GM21447 (cell line): Measurements from ENCODE around the gene RRP8.

Experiments used
- ATAC-seq: cut with Tn5 transposase; IDR thresholded peaks from one replicate; pipeline ENCODE4 v1.9.1; 2021; ENCODE audit not compliant: unreplicated experiment

Gene RRP8

DNA sequence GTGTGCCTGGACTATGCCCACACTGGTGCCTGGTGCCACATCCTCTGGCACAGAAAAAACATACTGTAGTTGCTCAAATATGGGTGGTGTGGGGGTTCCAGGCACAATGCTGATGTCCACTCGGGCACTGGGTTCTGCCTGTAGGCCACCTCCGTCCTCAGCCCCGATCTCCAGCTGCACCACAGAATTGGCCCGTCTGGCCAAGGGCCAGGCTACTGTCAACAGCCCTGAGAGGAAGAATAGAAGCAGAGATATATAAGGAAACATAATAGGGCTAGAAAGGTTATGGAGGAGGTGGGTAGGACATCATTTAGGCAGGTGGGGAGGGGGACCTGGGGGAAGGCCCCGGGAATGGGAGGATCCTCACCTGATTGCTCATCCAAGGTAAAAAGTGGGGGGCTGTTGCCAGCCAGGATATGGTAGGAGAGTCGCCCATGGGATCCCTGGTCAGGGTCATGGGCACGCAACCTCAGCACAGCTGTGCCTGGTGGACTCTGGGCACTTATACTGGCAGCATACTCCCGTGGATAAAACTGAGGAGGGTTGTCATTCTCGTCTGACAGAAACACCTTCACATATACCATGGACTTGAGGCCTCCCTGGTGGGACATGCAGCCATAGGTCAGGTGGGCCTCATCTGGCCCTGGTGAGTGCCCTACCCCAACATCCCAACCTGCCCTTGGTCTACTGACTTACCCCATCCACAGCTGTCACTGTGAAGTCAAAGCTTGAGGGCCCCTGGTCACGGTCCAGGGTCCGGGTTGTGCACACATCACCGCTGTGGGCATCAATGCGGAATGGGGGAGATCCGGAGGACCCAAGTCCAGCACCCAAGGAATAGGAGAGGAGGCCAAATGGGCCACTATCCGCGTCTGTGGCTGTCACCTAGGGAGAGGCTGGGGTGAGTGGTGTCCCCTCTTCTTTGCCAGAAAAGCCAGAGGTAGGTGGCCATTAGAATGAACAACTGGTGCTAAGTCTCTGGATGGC, 30.3 kb upstream of the RRP8 start:
- no peak for ATAC-seq

DNA sequence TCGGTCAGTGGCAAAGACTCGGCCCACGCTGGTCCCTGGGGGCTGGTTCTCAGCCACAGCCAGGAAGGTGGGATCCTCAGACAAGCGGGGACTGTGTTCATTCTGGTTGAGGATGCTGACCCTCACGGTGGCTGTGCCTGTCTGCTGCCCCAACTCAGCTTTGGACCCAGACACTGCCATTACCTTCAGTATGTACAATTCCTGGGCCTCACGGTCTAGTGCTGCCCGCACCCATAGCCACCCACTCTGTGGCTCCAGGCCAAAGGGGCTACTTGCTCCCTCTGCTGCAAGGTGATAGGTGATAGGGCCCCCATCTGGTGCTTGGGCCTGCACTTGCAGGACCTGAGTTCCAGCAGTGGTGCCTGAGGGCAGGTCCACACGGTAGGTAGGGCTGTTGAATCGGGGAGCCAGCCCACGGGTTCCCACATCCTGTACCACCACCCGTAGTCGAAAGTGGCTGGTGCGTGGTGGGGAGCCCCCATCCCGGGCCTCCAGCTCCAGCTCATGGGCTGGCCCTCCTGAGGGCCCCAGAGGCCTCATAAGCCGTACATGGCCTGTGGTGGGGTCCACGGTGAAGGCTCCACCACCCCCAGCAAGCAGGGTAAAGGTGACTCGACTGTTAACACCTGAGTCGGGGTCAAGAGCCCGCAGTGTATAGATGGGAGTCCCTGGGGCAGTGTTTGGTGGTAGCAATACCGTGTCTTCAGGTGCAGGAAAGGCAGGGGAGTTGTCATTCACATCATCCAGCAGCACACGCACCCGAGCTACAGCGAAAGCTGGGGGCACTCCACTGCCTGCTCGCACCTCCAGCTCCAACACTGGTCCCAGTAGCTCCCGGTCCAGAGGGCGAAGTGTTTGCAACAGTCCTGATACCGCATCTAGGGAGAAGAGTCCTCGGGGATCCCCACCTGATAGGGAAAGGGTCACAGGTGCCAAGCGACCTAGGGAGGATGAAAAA, 29.0 kb upstream of the RRP8 start:
- no peak for ATAC-seq

DNA sequence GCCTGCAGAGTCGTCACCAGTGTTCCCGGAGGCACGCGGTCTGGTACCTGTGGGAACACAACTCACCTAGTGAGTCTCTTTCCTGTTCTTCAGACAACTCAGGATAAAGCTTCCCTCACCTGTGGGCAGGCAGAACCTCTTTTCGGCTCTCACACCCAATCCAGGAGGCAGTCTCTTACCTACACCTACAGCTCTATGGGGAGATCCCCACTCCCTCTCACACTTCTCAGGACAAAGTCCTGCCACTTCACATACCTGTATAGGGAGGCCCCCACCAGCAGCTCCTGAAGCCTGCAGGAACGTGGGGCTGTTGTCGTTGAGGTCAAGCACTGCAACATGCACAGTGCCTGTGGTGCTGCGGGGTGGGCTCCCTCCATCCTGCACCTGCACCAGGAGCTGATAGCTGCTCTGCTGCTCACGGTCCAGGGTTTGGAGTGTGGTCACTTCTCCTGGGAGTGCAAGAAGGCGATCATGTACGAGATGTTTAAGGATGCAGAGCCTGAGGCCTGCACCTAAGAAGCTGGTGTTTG, 28.0 kb upstream of the RRP8 start:
- ATAC-seq, result no peak

DNA sequence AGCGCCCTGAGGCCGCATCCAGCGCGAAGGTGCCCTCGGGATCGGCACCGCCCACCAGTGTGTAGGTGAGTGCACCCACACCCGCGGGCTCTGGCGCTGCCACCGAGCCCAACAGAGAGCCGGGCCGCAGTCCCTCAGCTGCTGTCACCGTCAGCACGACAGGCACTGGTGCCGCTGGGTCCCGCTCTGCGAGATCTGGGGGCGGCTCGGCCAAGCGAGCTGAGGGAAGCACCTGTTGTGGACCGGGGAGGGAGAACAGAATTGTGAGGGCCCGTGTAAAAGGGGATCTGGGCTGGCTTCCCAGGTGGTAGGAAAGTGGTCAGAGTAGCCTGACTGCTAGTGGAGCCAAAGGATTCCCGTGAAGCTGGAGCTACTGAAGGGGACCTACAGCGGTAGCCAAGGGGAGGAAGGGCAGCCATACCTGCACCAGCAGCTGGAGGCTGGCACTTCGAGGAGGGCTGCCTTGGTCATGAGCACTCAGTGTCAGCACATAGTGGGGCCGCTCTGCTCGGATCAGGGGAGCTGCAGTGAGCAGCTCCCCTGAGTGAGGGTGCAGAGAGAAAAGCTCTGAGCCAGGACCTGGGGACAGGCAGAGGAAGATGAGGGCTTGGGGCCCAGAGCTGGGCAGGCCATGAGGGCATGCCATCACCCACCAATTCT, 27.3 kb upstream of the RRP8 start:
- no peak for ATAC-seq

DNA sequence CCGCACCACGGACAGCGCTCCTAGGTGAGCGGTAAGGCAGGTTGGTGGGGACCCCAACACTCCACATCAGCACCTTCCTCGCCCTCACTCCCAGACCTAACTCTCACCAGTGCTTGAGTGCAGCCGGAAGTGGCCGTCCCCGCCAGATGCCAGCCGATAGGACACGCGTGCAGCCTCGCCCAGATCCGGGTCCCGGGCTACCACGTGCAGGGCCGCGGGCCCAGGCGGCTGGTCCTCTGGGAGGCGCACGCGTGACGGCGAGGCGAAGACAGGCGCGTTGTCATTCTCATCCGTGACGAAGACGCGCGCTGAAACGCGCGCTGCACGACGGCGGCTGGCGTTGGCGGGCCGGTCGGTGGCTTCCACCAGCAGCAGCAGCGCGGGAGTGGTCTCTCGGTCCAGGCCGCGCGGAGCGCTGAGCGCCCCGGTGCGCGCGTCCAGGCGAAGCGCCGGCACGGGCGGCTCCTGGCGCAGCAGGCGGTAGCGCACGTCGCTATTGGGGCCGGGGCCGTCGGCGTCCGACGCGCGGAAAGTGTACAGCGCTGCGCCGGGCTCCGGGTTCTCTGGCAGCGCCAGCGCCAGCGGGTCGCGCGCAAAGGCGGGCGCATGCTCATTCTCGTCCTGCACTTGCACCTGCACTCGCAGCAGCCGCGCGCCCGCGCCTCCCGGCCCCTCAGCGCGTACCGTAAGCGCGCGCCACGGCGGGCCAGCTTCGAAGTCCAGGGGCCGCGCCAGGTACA, 26.6 kb upstream of the RRP8 start:
- ATAC-seq, result no peak

DNA sequence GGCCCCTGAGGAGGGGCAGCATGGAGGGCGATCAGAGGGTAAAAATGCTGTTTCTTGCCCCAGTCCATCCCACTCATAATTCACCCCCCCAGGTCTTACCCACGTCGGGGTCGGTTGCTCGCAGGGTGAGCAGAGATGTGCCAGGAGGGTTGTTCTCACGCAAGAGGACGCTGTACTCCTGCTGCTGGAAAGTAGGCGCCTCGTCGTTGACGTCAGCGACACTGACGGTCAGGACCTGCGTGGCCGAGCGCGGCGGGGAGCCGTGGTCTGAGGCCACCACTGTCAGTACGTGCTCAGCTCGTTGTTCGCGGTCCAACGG, 26.1 kb upstream of the RRP8 start:
- ATAC-seq, result no peak

GRCh38 chr11:6628526-6628925, 25.1 kb upstream of the RRP8 start:
- ATAC-seq, result no peak

GRCh38 chr11:6627762-6628241, 24.4 kb upstream of the RRP8 start:
- ATAC-seq, result peak; percentile 88

GRCh38 chr11:6626971-6627761, 23.8 kb upstream of the RRP8 start:
- ATAC-seq, result no peak

GRCh38 chr11:6625832-6626420, 22.5 kb upstream of the RRP8 start:
- ATAC-seq, result no peak

DNA sequence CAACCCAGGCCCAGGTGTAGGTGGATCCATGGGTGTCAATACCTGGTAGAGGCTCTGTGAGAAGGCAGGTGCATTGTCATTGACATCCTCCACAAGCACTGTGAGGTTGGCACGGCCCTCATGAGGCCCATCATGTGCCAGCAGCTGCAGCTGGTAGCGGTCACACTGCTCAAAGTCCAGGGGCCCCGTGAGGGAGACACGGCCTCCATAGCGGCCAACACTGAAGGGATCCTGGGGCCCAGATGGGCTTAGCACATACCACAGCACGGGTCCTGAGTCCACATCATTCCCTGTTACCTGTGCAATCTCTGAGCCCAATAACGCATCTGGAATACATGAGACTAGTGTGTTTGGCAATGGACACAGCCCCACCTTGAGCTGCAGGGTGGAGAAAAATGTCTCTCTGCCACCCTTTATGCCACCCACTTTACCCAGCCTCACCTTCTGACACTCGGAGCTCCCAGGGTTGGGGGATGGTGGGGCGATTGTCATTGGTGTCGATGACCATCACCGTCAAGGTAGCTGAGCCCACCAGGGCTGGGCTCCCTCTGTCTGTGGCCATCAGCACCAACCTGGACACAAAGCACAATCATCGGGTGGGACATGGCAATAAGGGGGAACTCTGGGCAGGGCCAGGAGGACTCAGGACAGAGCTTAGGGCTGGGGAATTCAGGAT, 21.9 kb upstream of the RRP8 start:
- ATAC-seq, result no peak

DNA sequence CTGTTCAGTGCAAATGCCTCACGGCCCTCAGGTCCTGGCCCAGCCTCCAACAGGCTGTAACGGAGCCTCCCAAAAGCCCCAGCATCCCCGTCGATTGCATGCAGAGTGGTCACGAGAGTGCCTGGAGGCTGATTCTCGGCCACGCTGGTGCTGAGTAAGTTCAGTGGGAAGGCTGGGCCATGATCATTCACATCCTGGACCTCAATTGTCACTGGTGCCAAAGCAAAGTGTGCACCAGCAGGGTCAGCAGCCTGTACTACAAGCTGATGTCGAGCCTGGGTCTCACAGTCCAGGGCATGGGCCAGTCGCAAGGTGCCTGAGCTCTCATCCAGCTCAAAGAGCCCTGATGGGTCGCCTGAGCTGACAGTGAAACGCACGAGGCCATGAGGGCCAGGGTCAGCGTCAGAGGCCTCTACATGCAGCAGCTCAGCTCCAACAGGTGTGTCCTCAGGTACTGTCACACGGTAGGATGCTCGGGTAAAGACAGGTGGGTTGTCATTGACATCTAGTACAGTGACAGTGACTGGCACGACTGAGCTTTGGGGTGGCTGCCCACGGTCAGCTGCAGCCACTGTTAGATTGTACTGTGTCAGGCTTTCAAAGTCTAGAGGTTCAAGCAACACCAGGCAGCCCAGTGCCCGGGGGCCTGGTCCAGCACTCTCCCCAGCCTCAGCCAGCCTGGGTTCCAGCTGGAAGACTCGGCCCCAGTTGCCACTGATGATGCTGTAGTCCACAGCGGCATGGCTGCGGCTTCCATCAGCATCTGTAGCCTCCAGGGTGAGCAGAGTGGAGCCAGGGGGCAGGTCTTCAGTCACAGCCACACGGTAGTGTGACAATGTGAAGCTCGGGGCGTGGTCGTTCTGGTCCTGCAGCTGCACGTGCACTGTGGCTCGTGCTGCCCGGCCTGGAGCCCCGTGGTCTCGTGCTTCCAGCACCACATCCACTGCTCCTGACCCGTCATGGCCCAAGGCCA, 20.3 kb upstream of the RRP8 start:
- ATAC-seq, result no peak

GRCh38 chr11:6622261-6623171, 19.1 kb upstream of the RRP8 start:
- no peak for ATAC-seq

- ATAC-seq, result no peak
Measured at GRCh38 chr11:6621711-6622211, 18.3 kb upstream of the RRP8 start.

GRCh38 chr11:6620636-6621035, 17.2 kb upstream of the RRP8 start:
- no peak for ATAC-seq
